Measurements from ENCODE around the gene PPP1R7. TPM values are rescaled to one million over a fixed set of nuclear protein-coding genes. Genes with fewer than 3 reads are reported as not detected.
A peak's percentile ranks its signal among the peaks of the same experiment; 100 is the strongest.

PPP1R7 gene
- total and polyA plus RNA-seq, 9 of the 15 experiments (the other 6 are each of a cell fraction or from before 2014, with no cell fraction given), result 37.5 to 75.0 (median 50.5) TPM

DNA sequence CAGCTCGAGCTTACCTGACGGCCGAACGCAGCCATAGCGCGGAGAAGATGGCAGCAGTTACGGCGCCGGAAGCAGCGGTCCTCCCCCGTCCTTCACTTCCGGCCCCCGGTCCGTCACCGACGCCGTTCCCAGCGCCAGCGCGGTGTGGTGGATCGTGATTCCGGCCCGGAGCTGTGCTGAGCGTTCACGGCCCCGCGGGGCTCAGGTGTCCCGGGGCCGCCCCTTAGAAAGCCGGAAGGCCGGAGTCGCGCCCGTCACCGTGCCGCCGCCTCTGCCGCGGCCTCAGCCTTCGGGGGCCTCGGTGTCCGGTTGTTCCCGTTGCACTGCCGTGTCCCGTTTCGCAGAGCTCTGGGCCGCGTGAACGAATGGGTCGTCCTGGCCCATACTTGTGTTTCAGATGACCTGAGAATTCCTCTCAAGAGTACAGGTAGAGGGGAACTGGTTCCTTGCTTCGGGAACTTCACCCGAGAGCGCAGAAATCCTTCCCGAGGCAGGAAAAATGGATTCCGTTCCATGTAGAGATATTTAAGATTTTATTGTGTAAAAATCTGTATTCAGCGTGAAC lies 47.9 kb upstream of the PPP1R7 start, which contains the start of gene MTERF4 (continued):
- TF ChIP-seq, protein P1, sequence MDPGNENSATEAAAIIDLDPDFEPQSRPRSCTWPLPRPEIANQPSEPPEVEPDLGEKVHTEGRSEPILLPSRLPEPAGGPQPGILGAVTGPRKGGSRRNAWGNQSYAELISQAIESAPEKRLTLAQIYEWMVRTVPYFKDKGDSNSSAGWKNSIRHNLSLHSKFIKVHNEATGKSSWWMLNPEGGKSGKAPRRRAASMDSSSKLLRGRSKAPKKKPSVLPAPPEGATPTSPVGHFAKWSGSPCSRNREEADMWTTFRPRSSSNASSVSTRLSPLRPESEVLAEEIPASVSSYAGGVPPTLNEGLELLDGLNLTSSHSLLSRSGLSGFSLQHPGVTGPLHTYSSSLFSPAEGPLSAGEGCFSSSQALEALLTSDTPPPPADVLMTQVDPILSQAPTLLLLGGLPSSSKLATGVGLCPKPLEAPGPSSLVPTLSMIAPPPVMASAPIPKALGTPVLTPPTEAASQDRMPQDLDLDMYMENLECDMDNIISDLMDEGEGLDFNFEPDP (CRISPR knock-in tag; IDR thresholded peaks at IDR 0.05), result no peak
- TF ChIP-seq HDAC3 (IDR thresholded peaks at IDR 0.05; ENCODE audit: borderline replicate concordance, partially characterized antibody), result no peak
- TF ChIP-seq ZBTB11 (CRISPR knock-in tag; IDR thresholded peaks at IDR 0.05), result peak; percentile 96 to 100 (median 99)
- peak; percentile 86 for TF ChIP-seq SP1 (CRISPR knock-in tag; IDR thresholded peaks at IDR 0.05)
- TF ChIP-seq MEIS2 (IDR thresholded peaks at IDR 0.05; ENCODE audit: partially characterized antibody), result no peak
- TF ChIP-seq ID3 (CRISPR knock-in tag; IDR thresholded peaks at IDR 0.05), result no peak
- peak; percentile 77 for TF ChIP-seq ID3 (tag; IDR thresholded peaks at IDR 0.05)
- TF ChIP-seq ZKSCAN1 (IDR thresholded peaks at IDR 0.05; ENCODE audit: low read depth, low read length), result peak; percentile 65; the same call in 1 of the 2 replicates
- peak; percentile 69; the same call in 1 of the 2 replicates for TF ChIP-seq TOE1 (IDR thresholded peaks at IDR 0.05; ENCODE audit: borderline replicate concordance)
- TF ChIP-seq TOE1 (CRISPR knock-in tag; IDR thresholded peaks at IDR 0.05; ENCODE audit: borderline replicate concordance, low read depth), result no peak
- peak; percentile 64; the same call in 1 of the 2 replicates for TF ChIP-seq PML (IDR thresholded peaks at IDR 0.05; ENCODE audit: low read length)
- no peak for TF ChIP-seq POLR3G (IDR thresholded peaks at IDR 0.05; ENCODE audit: extremely low read depth, insufficient read length, insufficient replicate concordance)
- TF ChIP-seq HOXB6 (CRISPR knock-in tag; IDR thresholded peaks at IDR 0.05; ENCODE audit: borderline replicate concordance), result no peak
- peak; percentile 85 for TF ChIP-seq GTF2E2 (tag; IDR thresholded peaks at IDR 0.05)
- TF ChIP-seq MAX (CRISPR knock-in tag; IDR thresholded peaks at IDR 0.05), result peak; percentile 61; the same call in 1 of the 2 replicates
- TF ChIP-seq EGR1 (conservative IDR thresholded peaks at IDR 0.05), result peak; percentile 29; the same call in 1 of the 2 replicates
- TF ChIP-seq KDM5B (IDR thresholded peaks at IDR 0.05; ENCODE audit: insufficient replicate concordance, low read depth, low read length), result peak; percentile 87
- no peak for TF ChIP-seq ZBTB8A (IDR thresholded peaks at IDR 0.05; ENCODE audit: partially characterized antibody)
- TF ChIP-seq ZNF280B (CRISPR knock-in tag; IDR thresholded peaks at IDR 0.05), result no peak
- TF ChIP-seq PHTF2 (CRISPR knock-in tag; IDR thresholded peaks at IDR 0.05), result no peak

Data from K562 (cell line).